IMR-90 (cell line): ENCODE data around the gene CPSF4.

Experiments used
- CEBPB ChIP-seq: IDR thresholded peaks from 2 replicates; pipeline ENCODE4 v1.6.1; 2012; ENCODE audit warnings: low read depth, low read length, improper control_type of control experiment
- CHD1 ChIP-seq: IDR thresholded peaks from 2 replicates; pipeline ENCODE4 v1.6.1; 2012; ENCODE audit warnings: low read depth, low read length, improper control_type of control experiment
- CTCF ChIP-seq: conservative IDR thresholded peaks from 2 replicates; pipeline ENCODE4 v1.5.1; 2012; ENCODE audit warnings: mild to moderate bottlenecking, low read depth, low read length, improper control_type of control experiment
- POLR2A ChIP-seq: IDR thresholded peaks from 2 replicates; pipeline ENCODE4 v1.6.1; 2012; ENCODE audit warnings: mild to moderate bottlenecking, low read depth, low read length
- RAD21 ChIP-seq: IDR thresholded peaks from 2 replicates; pipeline ENCODE4 v1.6.1; 2012; ENCODE audit warnings: low read length, improper control_type of control experiment

GRCh38 chr7:99448855-99449254 is 10.1 kb downstream of the CPSF4 start:
- TF ChIP-seq POLR2A (no peak), CTCF (no peak), RAD21 (no peak), CHD1 (no peak), CEBPB (no peak)
